Epithelial cell of proximal tubule (primary cell): ENCODE measurements around the gene SCLT1. TPM values are rescaled to one million over a fixed set of nuclear protein-coding genes. Genes with fewer than 3 reads are reported as not detected.

ENCODE experiments used
- DNase-seq: peaks from one replicate; pipeline ENCODE4 v3.0.0-alpha.2; 2011; ENCODE audit warnings: low read depth
- H3K4me3 ChIP-seq: 2 replicates; pipeline ENCODE4 v1.5.1; 2011; ENCODE audit warnings: low read depth, mild to moderate bottlenecking, low read length
- total RNA-seq: library from RNA; depleted of rRNA; stranded (reverse); fragments of >200 nt; gene quantifications from 2 replicates; pipeline ENCODE4 v1.2.3, GENCODE V29; 2015
- TF ChIP-seq, protein P1 (sequence below): conservative IDR thresholded peaks from 2 replicates; pipeline ENCODE4 v1.5.1; 2012; ENCODE audit warnings: low read depth, mild to moderate bottlenecking, low read length

Gene SCLT1
- total RNA-seq, 1 donor from 2014 or later: 14.5 TPM

- TF ChIP-seq, protein P1, sequence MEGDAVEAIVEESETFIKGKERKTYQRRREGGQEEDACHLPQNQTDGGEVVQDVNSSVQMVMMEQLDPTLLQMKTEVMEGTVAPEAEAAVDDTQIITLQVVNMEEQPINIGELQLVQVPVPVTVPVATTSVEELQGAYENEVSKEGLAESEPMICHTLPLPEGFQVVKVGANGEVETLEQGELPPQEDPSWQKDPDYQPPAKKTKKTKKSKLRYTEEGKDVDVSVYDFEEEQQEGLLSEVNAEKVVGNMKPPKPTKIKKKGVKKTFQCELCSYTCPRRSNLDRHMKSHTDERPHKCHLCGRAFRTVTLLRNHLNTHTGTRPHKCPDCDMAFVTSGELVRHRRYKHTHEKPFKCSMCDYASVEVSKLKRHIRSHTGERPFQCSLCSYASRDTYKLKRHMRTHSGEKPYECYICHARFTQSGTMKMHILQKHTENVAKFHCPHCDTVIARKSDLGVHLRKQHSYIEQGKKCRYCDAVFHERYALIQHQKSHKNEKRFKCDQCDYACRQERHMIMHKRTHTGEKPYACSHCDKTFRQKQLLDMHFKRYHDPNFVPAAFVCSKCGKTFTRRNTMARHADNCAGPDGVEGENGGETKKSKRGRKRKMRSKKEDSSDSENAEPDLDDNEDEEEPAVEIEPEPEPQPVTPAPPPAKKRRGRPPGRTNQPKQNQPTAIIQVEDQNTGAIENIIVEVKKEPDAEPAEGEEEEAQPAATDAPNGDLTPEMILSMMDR: no peak
- no peak overlapping the region for H3K4me3 ChIP-seq
- DNase-seq: no peak
Observed at GRCh38 chr4:128961405-128961804, 131.9 kb downstream of the SCLT1 start.

GRCh38 chr4:128958194-128958593, 135.1 kb downstream of the SCLT1 start:
- TF ChIP-seq, protein P1: no peak
- DNase-seq: no peak
- H3K4me3 ChIP-seq: no peak overlapping the region

DNA sequence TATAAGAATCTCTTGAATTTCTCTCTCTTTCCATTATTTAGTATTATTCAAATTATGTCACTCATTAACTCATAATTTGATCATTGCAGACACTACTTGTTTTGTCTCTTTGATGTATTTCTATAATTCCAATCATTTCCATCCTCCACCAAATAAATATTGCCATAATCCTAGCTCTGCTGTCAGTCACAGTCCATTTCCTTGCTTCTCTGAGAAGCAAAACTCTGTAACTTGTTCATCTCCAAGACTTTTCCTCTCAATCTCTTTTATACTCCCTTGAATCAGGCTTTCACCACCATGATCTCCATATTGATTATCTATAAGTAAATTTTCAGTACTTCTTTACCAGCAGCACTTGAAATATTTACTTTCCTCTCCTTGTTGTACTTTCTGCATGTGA, 135.9 kb downstream of the SCLT1 start:
- H3K4me3 ChIP-seq: no peak overlapping the region
- no peak for DNase-seq
- TF ChIP-seq, protein P1: no peak

DNA sequence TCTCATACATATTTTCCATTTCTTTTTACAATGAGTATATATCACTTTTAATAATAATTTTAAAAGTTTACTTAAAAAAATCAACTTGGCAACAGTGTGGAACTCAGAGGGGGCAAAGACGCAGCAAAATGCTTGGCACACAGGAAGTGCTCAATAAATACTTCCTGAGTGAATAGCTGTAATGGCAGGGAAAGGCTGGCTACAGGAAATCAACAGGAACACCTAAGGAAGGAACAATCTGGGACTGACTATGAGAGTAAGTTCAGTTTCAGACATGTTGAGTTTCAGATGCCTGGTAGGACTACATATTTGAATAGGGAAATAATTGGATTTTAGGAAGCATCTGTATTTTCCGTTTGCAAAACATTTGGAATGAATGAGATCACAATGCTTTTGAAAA, 137.6 kb downstream of the SCLT1 start:
- no peak for DNase-seq
- TF ChIP-seq, protein P1: no peak
- H3K4me3 ChIP-seq: no peak overlapping the region

DNA sequence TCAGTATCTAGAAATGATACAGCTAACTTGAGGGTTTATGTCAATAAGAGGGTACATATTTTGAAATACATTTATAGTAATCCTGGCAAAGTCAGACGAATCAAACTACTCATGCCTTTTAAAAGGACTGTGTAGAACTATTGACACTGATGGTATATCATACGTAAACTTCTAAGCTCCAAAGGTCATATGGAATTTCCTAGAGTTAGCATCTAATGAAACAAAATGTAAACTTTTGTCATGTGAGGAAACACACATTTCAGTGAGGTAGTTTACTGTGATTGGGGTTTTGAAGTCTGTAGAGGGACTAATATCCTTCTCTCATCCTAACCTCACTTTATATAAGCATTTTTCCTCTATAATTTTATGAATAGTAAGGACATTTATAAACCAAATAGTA, 138.4 kb downstream of the SCLT1 start:
- DNase-seq: no peak
- no peak overlapping the region for H3K4me3 ChIP-seq
- TF ChIP-seq, protein P1: no peak

DNA sequence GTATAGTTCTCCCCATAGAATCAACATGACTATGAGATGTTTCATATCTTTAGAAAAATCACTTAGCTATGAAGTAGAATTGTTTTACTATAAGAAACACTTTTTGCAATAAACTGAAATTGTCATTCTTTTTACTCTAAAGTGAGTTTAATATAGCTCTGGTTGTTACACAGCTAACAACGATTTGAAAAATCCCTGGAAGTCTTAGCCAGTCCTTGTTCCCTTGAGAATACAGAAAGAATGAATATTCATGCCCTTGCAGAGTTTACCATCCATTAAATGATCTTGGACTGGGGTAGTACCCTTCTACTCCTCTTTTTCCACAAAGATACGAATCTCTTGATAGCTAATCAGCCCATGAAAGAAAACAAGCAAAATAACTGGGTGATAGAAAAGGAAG, 142.0 kb downstream of the SCLT1 start:
- DNase-seq: no peak
- H3K4me3 ChIP-seq: no peak overlapping the region
- TF ChIP-seq, protein P1: no peak

- TF ChIP-seq, protein P1: no peak
- H3K4me3 ChIP-seq: no peak overlapping the region
- no peak for DNase-seq
Observed at GRCh38 chr4:128950796-128951195, 142.5 kb downstream of the SCLT1 start.
